Hepatocyte (in vitro differentiated cells): ENCODE measurements around the gene ITPR3.

Source experiments
- CTCF ChIP-seq: fragments of 200-600 bp; sonication (generic); IDR thresholded peaks from 2 replicates; pipeline ENCODE4 v1.5.1; 2016; ENCODE audit warnings: antibody characterized with exemption, mild to moderate bottlenecking; ENCODE audit not compliant: poor library complexity
- EZH2 ChIP-seq: fragments of 200-600 bp; sonication (generic); IDR thresholded peaks from 2 replicates; pipeline ENCODE4 v1.6.1; 2016; ENCODE audit warnings: antibody characterized with exemption, mild to moderate bottlenecking, borderline replicate concordance

- TF ChIP-seq CTCF (no peak), EZH2 (no peak)
These were observed 49.1 kb downstream of the ITPR3 start for GRCh38 chr6:33670086-33670660.
